Eye (tissue), 1 donor: ENCODE results near the gene MRO.
"Not testable (repeated sequence)": the region's sequence is repeated elsewhere in the genome, so short reads cannot be mapped to it uniquely, and the experiment has no call there.

Experiments
- DNase-seq: peaks from one replicate; pipeline ENCODE4 v3.0.0-alpha.2; 2015

The MRO gene

DNA sequence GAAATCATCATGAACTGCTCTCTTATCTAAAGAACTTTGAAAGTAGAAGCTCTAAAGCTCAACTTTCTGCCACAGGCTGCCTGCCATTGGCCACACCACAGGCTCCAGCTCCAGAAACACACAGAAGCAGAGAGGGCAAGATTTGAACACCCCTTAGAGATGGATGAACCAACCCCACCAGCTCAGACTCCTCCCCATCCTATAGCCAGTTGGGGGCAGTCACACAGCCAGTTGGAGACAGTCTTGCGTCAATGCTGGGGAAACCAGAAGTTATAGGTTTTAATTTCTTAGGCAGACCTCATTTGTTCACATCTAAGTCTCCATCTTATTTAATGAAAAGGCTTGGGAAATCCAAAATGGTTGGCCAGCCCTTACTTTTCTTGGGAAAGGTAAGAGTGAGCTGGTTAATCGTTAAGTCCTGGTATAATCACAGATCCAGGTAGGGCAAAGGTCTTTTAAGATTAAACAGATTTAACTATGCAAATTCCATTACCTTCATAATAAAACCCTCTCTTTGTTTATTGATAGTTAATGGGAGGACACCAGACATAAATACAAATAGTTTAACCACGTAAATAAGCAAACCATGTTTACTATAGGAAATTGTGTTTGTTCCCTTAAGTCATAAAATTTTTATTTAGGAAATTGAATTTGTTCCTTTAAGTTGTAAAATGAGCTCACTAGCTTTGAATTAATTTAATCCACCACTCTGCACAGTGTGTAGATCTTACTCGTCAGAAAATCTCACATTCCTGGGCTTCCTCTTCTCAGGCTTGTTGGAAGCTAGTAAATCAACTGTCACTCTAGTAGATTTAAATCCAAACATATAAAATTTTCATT lies 28.0 kb downstream of the MRO start:
- no peak for DNase-seq

DNA sequence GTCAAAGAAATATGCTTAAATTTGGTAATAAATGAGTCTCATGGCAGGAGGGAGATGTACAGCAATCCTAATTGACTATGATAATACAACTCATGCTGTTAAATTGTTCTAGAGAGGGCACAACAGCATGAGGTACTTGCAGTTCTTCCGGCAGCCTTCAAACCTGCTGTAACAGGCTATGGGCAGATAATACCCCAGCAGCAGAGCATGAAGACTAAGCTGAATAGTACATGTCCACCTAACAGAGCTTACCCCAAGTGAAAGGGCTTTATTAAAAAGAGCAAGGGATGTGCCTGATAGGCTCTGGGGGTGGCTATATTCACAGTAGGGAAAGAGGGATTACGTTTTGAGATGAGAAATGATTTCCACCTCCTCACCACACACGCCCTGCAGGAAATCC lies 28.9 kb downstream of the MRO start:
- DNase-seq = no peak

DNA sequence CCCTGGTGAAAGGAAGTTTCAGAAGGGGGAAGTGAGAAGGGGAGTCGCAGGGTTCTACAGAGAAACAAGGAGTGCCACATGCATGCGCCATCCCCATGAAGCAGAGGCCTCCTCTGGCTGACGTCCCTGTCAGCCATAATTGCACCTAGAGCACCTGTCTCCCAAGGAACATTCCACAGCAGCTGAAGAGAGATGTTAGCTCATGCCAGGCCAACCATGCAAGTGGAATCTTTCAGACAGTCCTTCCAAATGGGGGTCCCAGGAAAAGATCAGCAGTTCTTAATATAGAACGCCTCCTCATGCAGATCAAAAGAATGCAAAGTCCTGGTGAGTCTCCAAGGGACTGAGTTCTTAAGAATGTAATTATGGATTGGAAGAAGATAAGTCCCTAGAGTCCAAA lies 29.6 kb downstream of the MRO start:
- no peak for DNase-seq

DNA sequence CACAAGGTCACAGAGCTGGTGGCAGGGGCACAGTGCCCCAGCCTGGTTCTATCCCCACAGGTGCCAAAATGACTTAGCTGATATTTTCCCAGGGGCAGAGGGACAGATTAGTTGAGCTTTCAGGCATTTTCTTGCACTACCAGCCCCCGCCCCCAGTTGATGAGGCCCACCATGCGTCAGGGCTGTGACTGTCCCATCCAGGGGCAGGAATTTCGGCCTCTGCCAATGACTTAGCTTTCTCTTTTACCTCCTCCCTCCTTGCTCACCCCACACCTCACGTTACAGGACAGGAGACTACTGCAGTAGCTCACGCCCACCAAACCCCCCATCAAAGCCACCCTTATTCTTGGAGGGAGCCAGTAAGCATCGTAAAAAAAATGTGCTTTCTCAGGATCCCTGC lies 31.5 kb downstream of the MRO start:
- DNase-seq = no peak

DNA sequence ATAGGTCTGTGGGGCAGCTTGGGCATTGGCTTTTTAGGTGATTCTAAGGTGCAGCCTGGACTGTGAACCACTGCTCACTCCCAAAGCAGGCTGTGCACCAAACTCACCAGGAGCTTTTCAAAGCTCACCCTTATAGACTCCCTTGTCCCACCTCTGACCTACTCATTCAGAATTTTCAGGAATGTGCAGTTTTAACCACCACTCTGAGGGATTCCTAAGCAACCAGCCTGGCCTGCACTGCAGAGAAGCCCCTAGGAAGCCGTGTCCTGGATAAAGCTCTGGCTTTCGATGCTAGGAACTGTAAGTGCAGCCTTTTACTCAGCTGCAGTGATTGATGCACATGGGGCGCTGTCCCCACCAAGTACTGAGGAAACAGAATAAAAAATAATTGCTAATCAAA lies 33.0 kb downstream of the MRO start:
- no peak for DNase-seq

DNA sequence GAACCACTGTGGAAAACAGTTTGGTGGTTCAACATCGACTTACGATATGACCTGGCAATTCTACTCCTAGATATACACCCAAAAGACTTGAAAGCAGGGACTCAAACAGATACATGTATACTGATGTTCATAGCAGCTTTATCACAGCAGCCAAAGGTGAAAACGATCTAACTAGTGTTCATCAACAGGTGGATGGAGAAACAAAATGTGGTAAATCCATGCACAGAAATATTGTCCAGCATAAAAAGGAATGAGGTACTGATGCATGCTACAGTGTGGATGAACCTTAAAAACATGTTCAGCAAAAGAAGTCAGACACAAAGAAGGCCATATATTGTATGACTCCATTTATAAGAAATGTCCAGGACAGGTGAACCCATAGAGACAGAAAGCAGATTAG lies 36.3 kb downstream of the MRO start:
- DNase-seq = no peak

DNA sequence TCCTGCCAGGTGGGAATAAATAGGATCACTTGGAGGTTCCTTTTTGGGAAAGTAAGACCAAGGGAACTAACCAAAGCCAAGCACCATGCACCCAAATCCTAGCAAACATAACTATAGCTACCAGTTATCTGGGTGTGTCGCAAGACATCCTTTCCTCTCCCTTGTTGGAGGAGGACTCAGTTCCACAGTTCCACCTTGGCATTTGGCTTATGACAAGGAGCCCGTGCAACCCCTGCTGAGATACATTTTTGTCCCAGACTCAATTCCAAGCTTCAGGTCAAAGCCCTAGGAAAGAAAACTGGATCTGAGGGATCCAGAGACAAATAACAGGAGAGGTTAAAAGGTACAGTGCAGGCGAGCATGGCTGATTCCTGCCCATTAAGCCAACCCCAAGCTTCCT lies 40.8 kb downstream of the MRO start:
- DNase-seq = not testable (repeated sequence)

DNA sequence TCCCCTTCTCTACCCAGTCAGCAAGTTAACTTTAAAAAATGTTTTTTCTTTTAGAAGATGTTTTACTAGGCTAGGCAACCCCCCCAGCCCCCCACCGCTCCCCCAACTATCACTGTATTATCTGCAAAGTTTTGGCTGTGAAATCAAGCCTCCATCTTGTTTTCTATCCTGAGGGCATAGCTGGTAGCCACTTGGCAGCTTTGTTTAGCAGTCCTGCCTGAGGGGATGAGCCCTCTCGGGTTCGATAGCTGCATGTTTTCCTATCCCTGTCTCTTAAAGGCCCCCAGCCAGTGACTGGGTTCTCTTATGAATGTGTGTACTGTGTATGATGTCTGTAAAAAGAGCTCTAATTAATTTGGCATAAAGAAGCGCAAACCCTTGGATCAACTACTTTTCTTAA lies 43.4 kb downstream of the MRO start:
- DNase-seq = no peak

DNA sequence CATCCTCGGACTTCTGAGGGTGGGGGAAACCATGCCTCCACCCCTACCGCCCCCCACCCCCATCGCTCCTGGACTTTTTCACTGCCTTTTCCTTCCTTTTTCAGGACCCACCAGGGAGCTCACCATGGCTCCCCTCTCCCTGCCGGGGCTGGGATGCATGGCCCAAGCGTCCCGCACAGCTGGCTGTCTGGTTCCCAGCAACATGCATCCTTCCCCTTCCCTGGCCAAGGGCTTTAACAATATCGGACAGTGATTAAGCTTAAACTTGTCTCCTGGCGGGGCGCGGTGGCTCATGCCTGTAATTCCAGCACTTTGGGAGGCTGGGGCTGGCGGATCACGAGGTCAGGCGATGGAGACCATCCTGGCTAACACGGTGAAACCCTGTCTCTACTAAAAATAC lies 44.1 kb downstream of the MRO start:
- DNase-seq = no peak

DNA sequence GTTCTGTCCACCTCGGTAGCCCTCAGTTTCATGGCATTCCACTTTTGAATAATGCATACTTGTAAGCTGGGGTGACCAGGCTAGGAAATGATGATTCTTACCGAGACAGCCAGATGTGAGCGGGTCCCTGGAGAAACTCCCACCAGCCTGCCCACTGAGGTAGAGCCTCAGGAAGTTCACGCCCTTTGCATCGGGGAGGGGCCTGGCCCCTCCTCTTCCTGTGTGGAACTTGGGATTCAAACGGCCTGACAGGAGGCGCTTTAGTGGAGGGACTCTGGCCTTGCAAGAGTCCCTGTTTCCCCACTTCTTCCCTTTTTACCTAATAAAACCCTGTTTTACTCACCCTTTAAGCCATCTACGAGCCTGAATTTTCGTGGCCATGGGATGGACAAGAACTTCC lies 44.6 kb downstream of the MRO start:
- no peak for DNase-seq

DNA sequence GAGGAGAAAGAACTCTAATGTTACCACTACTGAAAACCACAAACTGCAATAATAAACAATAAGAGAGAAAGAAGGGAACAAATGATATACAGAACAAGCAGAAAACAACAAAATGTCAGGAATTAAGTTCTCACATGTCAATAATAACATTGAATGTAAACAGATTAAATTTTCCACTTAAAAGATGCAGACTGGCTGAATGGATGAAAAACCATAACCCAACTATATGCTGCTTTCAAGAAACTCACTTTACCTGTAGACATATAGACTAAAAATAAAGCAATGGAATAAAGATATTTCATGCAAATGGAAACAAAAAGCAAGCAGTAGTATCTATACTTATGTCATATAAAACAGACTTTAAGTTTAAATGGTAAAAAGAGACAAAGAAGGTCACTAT lies 50.4 kb downstream of the MRO start:
- no peak for DNase-seq

DNA sequence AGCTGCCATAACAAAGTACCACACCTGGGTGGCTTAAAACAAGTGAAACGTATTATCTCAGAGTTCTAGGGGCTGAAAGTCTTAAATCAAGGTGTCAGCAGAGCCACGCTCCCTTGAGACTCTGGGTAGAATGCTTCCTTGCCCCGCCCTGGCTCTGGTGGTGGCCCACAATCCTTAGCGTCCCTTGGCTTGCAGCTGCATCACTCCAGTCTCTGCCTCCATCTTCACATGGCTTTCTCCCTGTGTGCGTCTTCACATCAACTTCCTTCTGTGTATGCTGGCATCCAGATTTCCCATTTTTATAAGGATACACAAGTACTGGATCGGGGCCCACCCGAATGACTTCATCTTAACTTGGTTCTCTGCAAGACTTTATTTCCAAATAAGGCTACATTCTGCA lies 62.5 kb downstream of the MRO start:
- no peak for DNase-seq

DNA sequence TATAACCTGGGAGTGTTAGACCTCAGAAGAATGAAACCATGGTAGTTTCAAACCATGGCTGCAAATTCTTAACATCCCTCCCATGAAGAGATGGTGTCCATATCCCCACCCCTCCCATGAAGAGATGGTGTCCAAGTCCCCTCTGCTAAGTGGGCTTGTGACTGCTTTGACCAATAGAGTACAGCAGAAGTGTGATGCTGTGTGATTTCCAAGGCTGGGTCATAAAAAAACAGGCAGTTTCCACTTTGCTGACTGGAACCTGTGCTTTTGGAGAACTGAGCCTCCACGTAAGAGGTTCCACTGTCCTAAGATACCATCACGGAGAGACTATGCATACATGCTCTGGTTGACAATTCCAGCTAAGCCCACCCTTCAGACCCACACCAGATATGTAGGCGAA lies 65.5 kb downstream of the MRO start:
- no peak for DNase-seq

DNA sequence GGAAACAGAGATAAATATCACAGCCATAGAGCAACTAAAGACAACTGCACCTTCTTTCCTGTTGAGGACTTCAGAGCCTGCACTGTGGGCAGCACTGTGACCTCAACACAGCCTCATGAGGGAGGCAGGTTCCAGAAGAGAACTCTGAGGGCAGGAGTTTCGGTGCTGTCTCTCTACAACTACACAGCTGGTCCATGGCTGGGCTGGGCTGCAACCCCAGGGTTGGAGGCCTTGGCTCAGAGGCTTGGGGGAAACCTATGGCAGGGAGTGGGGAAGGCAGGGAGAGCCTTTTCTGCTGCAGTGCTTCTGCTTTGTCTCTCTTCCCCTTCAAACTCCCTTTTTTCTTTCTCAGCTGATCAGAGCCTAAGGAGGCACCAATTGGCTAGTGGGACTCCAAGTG lies 66.5 kb downstream of the MRO start:
- DNase-seq = no peak

DNA sequence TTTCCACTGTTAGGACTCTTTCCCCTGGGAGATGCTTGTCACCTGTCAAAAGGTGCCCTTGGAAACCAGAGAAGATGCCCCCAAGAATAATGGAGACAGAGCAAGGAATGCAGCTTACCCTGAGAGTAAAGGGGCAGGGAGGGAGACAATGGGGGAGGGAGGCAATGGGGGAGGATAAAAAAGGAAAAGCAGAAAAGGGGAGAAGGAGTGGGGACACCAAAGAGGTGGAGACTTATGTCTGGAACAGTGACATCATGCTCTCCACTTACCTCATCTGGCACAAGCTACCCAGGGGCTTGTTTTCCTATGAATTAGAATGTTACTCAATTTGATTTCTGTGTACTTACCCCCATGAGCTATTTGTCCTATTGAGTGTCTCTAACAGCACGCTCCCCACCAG lies 67.9 kb downstream of the MRO start:
- DNase-seq = no peak

DNA sequence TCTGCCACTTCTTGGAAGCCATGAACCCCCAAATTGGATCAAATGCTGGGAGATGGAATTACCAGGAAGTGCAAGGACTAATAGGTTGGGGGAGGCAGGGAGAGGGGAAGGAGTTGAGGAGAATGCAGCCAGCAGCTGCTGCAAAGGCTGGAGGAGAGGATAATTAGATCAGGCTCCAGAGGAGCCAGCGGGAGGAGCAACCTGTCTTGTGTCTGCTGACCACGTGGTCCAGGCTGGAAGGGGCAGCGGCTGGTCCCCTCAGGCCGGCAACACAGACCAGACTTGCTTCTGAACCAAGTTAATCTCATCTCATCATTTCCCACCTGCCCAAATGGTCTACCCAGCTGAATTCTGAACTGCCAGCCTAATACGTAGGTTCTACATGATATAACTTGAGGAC lies 68.3 kb downstream of the MRO start:
- DNase-seq = peak; percentile 85

DNA sequence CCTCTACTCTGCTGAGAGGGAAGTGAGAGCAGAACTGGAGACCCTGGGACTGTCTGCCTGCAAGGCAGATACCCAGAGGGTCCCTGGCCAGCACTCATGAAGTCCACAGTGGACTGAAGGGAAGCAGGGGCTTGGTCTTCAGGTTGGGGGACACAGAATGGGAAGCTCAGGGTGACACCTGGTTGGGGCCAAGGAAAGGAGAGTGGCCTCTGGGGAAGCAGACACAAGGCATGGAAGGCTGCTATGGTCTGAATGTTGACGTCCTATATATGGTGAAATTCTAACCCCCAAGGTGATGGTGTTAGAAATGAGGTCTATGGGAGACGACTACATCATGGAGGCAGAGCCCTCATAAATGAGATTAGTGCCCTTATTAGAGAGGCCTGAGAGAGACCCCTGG lies 69.3 kb downstream of the MRO start:
- no peak for DNase-seq

DNA sequence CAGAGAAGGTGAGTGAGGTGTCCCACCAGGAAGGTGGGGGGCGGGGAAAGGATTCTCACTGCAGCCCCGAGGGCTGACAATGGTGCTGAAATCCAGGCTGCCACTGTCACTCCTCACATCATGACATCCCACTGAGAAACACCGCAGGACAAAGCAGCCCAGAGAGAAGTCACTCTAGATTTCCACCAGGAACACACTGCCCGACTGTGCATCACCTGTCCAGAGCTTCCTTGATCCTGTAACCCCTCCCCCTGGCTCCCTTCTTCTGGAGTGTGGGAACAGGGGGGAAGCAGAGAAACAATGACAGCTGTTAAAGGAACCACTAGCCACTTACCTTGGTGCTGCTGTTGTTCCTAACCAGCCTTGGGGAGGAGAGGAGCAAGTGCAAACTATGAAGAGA lies 69.9 kb downstream of the MRO start:
- DNase-seq = no peak

DNA sequence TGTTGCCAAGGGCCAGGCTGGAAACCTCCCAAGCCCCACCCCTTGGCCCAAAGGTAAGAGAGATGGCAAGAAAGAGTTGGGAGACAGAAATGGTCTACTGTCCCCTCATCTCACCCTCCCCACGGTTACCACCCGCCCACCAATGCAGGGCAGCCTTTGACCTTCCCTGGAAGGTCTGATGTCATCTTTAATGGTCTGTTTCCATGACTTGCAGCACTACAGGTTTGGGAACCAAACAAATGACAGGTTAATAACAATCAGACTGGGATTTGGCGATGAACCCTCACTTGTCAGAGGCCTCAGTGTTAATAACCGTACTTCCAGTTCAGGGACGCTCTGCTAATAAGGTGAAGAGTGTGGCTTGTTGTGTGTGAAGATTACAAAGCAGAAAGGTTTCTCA lies 70.4 kb downstream of the MRO start:
- DNase-seq = no peak

DNA sequence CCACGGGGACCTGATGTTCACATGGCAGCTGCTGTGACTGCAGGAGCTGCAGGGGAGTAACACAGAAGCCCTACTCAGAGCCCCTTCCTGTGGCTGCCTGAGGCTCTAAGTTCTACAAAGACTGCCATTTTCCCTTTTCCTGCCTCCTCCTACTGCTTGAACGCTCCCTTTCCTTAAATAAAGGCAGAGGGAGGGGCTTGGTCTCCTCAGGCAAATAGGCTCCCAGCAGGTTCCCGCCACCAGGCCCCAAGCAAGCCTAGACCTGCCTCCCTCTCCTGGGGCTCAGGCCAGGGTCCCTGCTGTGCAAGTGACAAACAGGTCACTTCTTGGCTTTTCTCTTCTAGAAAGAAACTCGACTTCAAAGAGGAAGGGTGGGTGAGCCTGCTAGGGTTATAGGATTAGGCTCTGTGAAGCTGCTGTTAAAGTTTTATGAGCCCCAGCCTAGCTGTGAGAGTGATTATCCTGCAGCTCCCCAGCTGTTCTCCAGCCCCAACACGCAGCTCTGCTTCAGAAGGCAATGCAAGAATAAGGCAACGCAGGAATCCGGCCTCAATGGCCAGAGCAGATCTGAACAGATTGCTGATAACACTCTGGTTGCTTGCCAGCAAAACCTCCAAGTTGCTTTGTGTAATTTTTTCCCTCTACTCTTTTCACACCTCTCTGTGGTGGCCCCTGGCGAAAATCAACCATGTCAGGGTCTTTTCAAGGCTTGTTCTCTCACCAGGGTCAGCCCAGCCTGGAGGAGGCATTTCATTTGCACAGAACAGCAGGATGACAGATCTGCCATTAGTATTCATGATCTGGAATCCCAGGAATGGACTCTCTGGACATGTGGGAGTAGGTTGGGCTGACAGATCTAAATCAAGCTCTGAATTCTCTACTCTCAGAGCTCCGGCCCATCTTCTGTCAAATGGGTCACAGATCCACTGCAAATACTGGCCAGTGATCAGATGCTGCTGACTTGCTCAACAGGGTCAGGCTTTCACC lies 71.3 kb downstream of the MRO start:
- peak; percentile 68 for DNase-seq

DNA sequence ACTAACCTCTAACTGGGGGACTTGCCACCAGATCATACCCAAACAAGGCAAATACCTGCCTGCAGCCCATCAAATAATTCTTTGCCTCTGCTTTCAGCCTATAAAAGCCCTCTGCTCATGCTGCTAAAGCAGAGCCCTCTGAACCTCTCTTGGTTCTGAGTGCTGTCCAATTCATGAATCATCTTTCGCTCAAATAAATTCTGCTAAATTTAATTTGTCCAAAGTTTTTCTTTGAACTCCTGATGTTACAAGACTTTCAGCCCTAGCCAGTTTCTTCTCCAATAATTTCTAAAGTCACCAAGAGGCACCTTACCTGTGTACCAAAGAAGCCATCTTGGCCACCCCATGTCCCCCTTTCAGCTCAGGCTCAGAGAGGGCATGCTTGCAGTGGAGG lies 72.0 kb downstream of the MRO start:
- DNase-seq = no peak

DNA sequence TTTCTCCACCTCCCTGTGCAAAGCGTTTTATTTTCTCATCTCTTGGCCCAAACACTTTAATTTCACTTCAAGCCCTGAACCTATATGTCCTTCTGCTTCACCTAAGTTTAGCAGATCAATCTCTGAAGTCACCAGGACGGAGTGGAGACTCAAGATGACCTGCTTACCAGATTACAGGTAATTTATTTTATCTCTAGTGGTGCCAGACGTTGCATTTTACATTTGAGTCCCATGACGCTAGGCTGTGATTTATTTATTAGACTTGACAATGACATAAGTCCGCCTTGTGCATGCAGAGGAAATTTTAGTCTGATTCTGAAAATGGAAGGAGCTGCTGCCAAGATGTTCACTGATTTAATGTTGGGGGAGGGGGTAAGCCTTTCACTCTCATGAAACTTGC lies 73.9 kb downstream of the MRO start:
- DNase-seq = no peak
